GM23338 (cell line): ENCODE measurements around the gene PPFIA4. TPM values are rescaled to one million over a fixed set of nuclear protein-coding genes. Genes with fewer than 3 reads are reported as not detected.

Source experiments
- ATAC-seq: fragments of 200-7000 bp; cut with Tn5 transposase; 3 replicates; pipeline ENCODE4 v1.9.1; 2020
- DNase-seq: peaks from one replicate; pipeline ENCODE4 v3.0.0-alpha.2; 2015; ENCODE audit warnings: low spot score
- H2AFZ ChIP-seq: fragments of 200-600 bp; sonication (generic); 2 replicates; pipeline ENCODE4 v1.8.0; 2016; ENCODE audit warnings: antibody characterized with exemption, mild to moderate bottlenecking, moderate library complexity
- H3F3A ChIP-seq: fragments of 200-600 bp; sonication (generic); replicated peaks from 2 replicates; pipeline ENCODE4 v1.8.0; 2017; ENCODE audit warnings: antibody characterized with exemption, mixed run types, low read depth
- H3K27ac ChIP-seq: fragments of 200-600 bp; sonication (generic); 2 replicates; pipeline ENCODE4 v1.6.1; 2016; ENCODE audit warnings: low read depth
- H3K27me3 ChIP-seq: fragments of 200-600 bp; sonication (generic); 2 replicates; pipeline ENCODE4 v1.8.0; 2016; ENCODE audit warnings: mild to moderate bottlenecking, mixed run types, moderate library complexity; ENCODE audit not compliant: insufficient read depth
- H3K36me3 ChIP-seq: fragments of 200-600 bp; sonication (generic); 2 replicates; pipeline ENCODE4 v1.8.0; 2016; ENCODE audit warnings: mild to moderate bottlenecking; ENCODE audit not compliant: insufficient read depth
- H3K4me1 ChIP-seq: fragments of 200-600 bp; sonication (generic); 2 replicates; pipeline ENCODE4 v1.8.0; 2016; ENCODE audit warnings: mild to moderate bottlenecking, moderate library complexity; ENCODE audit not compliant: insufficient read depth
- H3K4me2 ChIP-seq: fragments of 200-600 bp; sonication (generic); 2 replicates; pipeline ENCODE4 v1.7.1; 2017; ENCODE audit warnings: mixed run types
- H3K4me3 ChIP-seq: fragments of 200-600 bp; sonication (generic); 2 replicates; pipeline ENCODE4 v1.6.1; 2016; ENCODE audit warnings: mixed run types
- H3K79me2 ChIP-seq: fragments of 200-600 bp; sonication (generic); replicated peaks from 2 replicates; pipeline ENCODE4 v1.8.0; 2017; ENCODE audit warnings: mild to moderate bottlenecking; ENCODE audit not compliant: insufficient read depth
- H3K9me2 ChIP-seq: fragments of 200-600 bp; sonication (generic); 2 replicates; pipeline ENCODE4 v1.8.0; 2017; ENCODE audit not compliant: insufficient read depth
- H4K20me1 ChIP-seq: fragments of 200-600 bp; sonication (generic); replicated peaks from 2 replicates; pipeline ENCODE4 v1.8.0; 2017; ENCODE audit warnings: mild to moderate bottlenecking; ENCODE audit not compliant: insufficient read depth
- H3K27ac Mint-ChIP-seq: 2 replicates; pipeline ENCODE4 v1.8.0; 2020; ENCODE audit warnings: inconsistent platforms, mild to moderate bottlenecking, moderate library complexity, mixed read lengths
- H3K27me3 Mint-ChIP-seq: 3 replicates; pipeline ENCODE4 v1.8.0; 2022; ENCODE audit warnings: low read depth, mild to moderate bottlenecking, moderate library complexity, mixed read lengths, inconsistent platforms; ENCODE audit not compliant: insufficient read depth, poor library complexity
- H3K36me3 Mint-ChIP-seq: 3 replicates; pipeline ENCODE4 v1.8.0; 2021; ENCODE audit warnings: low read depth, mild to moderate bottlenecking, inconsistent platforms, moderate library complexity, mixed read lengths
- H3K4me1 Mint-ChIP-seq: 3 replicates; pipeline ENCODE4 v1.8.0; 2020; ENCODE audit warnings: mild to moderate bottlenecking, inconsistent platforms, mixed read lengths
- H3K4me3 Mint-ChIP-seq: 3 replicates; pipeline ENCODE4 v1.8.0; 2021; ENCODE audit warnings: moderate library complexity, mild to moderate bottlenecking, inconsistent platforms, mixed read lengths
- H3K9me3 Mint-ChIP-seq: 3 replicates; pipeline ENCODE4 v1.8.0; 2020; ENCODE audit warnings: moderate library complexity, mild to moderate bottlenecking, inconsistent platforms, mixed read lengths
- CREB1 ChIP-seq: fragments of 250-450 bp; sonication (Bioruptor Pico); IDR thresholded peaks from 2 replicates; pipeline ENCODE4 v1.5.0; 2020; ENCODE audit warnings: low read depth, mild to moderate bottlenecking, moderate library complexity
- CTCF ChIP-seq, 2 experiments: fragments of 200-600 bp in 1 of 2; sonication (generic) in 1 of 2; conservative IDR thresholded peaks; 2 replicates each; pipeline versions ENCODE4 v1.5.1 to v1.6.1; 2016 to 2017; ENCODE audit warnings: antibody characterized with exemption in 2 of 2, low read depth in 2 of 2, mild to moderate bottlenecking in 2 of 2, moderate library complexity in 1 of 2
- ETS1 ChIP-seq: IDR thresholded peaks from 2 replicates; pipeline ENCODE4 v1.6.1; 2016; ENCODE audit warnings: antibody characterized with exemption
- EZH2 ChIP-seq: fragments of 200-600 bp; sonication (generic); IDR thresholded peaks from one replicate; pipeline ENCODE4 v1.8.0; 2017; ENCODE audit warnings: antibody characterized with exemption, mild to moderate bottlenecking, low read depth; ENCODE audit not compliant: unreplicated experiment
- EZH2phosphoT487 ChIP-seq: fragments of 200-600 bp; sonication (generic); IDR thresholded peaks from one replicate; pipeline ENCODE4 v1.8.1; 2018; ENCODE audit warnings: antibody characterized with exemption; ENCODE audit not compliant: unreplicated experiment
- JUNB ChIP-seq: IDR thresholded peaks from one replicate; pipeline ENCODE4 v1.6.1; 2016; ENCODE audit warnings: antibody characterized with exemption; ENCODE audit not compliant: unreplicated experiment
- NANOG ChIP-seq: IDR thresholded peaks from 2 replicates; pipeline ENCODE4 v1.6.1; 2016; ENCODE audit warnings: antibody characterized with exemption, borderline replicate concordance
- POLR2AphosphoS5 ChIP-seq: IDR thresholded peaks from 2 replicates; pipeline ENCODE4 v1.6.1; 2016; ENCODE audit warnings: antibody characterized with exemption, low read depth
- REST ChIP-seq: IDR thresholded peaks from one replicate; pipeline ENCODE4 v1.6.1; 2018; ENCODE audit warnings: antibody characterized with exemption; ENCODE audit not compliant: unreplicated experiment
- STAT1 ChIP-seq: IDR thresholded peaks from one replicate; pipeline ENCODE4 v1.6.1; 2016; ENCODE audit warnings: antibody characterized with exemption; ENCODE audit not compliant: unreplicated experiment
- ZNF114 ChIP-seq: fragments of 250-450 bp; sonication (Bioruptor Pico); IDR thresholded peaks from 2 replicates; pipeline ENCODE4 v1.5.0; 2020; ENCODE audit warnings: mild to moderate bottlenecking, moderate library complexity
- ZNF331 ChIP-seq: fragments of 250-450 bp; sonication (Bioruptor Pico); IDR thresholded peaks from 2 replicates; pipeline ENCODE4 v1.5.0; 2020; ENCODE audit warnings: low read depth, mild to moderate bottlenecking, moderate library complexity
- ZNF462 ChIP-seq: fragments of 250-450 bp; sonication (Bioruptor Pico); IDR thresholded peaks from 2 replicates; pipeline ENCODE4 v1.5.0; 2020; ENCODE audit warnings: mild to moderate bottlenecking, moderate library complexity
- polyA plus RNA-seq: library from polyadenylated mRNA; unstranded; fragments of >200 nt; fragmentation: Nextera tagmentation; extraction: Ambion mirVana; gene quantifications from 2 replicates; pipeline ENCODE4 v1.2.1, GENCODE V29; 2016
- total RNA-seq: library from RNA; depleted of rRNA; stranded (reverse); fragments of >200 nt; shearing (Covaris generic); gene quantifications from 2 replicates; pipeline ENCODE4 v1.2.3, GENCODE V29; 2014

The PPFIA4 gene
- total and polyA plus RNA-seq, 2 experiments from 2014 or later: 1.3 to 7.6 TPM

- TF ChIP-seq ZNF462 (CRISPR knock-in tag) (no peak), CTCF (conservative IDR thresholded peaks at IDR 0.05; ENCODE audit: low read depth in 2 of 2) (no peak), ZNF331 (CRISPR knock-in tag) (no peak), POLR2AphosphoS5 (no peak), ETS1 (no peak), CREB1 (CRISPR knock-in tag) (no peak), EZH2 (no peak), NANOG (no peak), STAT1 (no peak), REST (no peak), JUNB (no peak), ZNF114 (CRISPR knock-in tag) (no peak), EZH2phosphoT487 (no peak)
- DNase-seq: no peak
- H3K9me2 ChIP-seq: no peaks in the 10 kb centered on the region
- H3K27ac Mint-ChIP-seq: no peak overlapping the region
- no peak overlapping the region for H3K27ac ChIP-seq
- no peaks in the 10 kb centered on the region; the same call in 2 of the 3 replicates for H3K9me3 Mint-ChIP-seq
- H3K4me3 Mint-ChIP-seq: no peak overlapping the region
- peaks cover 22% of the 10 kb centered on the region for H3K4me1 Mint-ChIP-seq
- ATAC-seq: no peak
- 0 out of 2 replicates have a peak, but pooled peaks cover 5% of the 10 kb centered on the region for H3K4me1 ChIP-seq
- no peaks in the 10 kb centered on the region for H3K79me2 ChIP-seq
- H3K36me3 Mint-ChIP-seq: no peaks in the 10 kb centered on the region; the same call in 2 of the 3 replicates
- no peaks in the 10 kb centered on the region for H3K27me3 ChIP-seq
- H3K4me3 ChIP-seq: no peak overlapping the region
- H3K27me3 Mint-ChIP-seq: peaks cover 17% of the 10 kb centered on the region
- H3K4me2 ChIP-seq: no peak overlapping the region
- H3K36me3 ChIP-seq: no peaks in the 10 kb centered on the region
- no peaks in the 10 kb centered on the region for H4K20me1 ChIP-seq
- H3F3A ChIP-seq: no peaks in the 10 kb centered on the region
- no peak overlapping the region for H2AFZ ChIP-seq
Observed at GRCh38 chr1:203041351-203041932, 15.2 kb downstream of the PPFIA4 start.
